GM18909 (cell line): Measurements from ENCODE around the gene PPP1R12A.
"Not testable (repeated sequence)": the region's sequence is repeated elsewhere in the genome, so short reads cannot be mapped to it uniquely, and the experiment has no call there.

Source experiments
- ATAC-seq: cut with Tn5 transposase; IDR thresholded peaks from one replicate; pipeline ENCODE4 v1.9.1; 2021; ENCODE audit warnings: mild to moderate bottlenecking; ENCODE audit not compliant: unreplicated experiment, poor library complexity

The PPP1R12A gene

DNA sequence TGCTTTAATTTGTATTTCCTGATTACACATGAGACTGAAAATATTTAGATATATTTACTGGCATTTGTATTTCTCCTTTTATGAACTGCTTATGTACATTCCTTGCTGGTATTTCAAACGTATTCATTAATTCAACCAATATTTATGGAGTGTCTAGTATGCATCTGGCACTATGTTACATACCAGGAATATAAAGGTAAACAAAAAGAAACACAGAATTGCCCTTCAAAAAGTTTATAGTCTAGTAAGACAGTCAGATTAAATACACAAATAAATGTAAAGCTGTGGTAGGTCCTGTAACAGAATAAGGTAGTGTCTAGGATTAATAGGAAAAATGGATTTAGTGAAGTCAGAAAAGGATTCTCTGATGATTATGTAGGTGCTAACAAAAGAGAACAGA is 87.5 kb downstream of the PPP1R12A start:
- ATAC-seq: no peak

DNA sequence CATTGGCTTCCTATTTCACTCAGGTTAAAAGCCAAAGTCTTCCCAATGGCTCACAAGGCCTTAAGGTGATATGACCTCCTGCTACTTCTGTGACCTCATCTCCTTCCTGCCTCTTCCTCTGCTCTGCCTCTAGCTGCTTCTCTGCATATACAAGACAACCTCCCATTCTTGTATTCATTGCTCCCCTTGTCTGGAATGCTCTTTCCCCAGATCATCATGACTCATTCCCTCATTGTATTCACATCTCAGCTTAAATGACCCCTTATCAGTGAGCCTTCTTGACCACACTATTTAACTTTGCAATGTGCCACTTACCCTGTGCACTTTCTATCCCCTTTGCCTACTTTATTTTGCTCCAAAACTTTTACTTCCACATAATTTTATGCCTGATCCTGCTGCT is 90.2 kb downstream of the PPP1R12A start:
- no peak for ATAC-seq

DNA sequence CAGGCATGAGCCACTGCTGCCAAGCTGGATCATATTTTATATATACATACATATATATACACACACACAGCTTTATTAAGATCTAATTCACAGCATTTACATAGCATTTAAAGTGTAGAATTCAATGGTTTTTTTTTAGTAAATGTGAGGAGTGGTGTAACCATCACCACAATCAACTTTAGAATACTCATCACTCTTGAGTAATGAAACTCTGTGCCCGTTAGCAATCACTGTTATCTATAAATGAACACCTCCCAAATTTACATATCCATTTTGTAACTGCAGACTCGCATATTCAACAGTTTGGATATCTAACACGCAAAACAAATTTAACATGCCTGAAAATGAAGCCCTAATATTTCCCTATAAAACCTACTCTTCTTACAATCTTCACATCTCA is 90.9 kb downstream of the PPP1R12A start:
- ATAC-seq: no peak

DNA sequence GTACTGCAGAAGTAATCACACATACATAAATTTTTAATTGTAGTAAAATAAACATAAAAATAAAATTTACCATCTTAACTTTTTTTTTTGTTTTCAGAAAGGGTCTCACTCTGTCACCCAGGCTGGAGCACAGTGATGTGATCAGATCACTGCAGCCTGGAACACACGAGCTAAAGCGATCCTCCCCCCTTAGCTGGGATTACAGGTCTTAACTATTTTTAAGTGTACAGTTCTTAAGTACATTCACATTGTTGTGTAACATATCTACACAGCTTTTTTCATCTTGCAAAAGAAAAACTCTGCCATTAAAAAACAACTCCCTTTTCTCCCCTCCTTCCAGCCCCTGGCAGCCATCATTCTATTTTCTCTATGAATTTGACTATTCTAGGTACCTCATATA is 92.3 kb downstream of the PPP1R12A start:
- ATAC-seq: no peak

DNA sequence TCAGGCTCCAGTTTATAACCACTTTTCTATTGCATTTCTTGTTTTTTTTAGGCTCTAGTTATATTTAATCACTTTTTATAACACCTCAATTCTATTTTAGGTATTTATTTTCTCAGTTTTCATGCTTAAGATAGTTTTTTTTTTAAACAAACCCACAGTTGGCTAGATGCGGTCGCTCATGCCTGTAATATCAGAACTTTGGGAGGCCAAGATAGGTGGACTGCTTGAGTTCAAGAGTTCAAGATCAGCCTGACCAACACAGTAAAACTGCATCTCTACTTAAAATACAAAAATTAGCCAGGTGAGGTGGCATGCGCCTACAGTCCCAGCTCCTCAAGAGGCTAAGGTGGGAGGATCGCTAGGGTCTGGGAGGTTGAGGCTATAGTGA is 93.0 kb downstream of the PPP1R12A start:
- ATAC-seq: no peak

DNA sequence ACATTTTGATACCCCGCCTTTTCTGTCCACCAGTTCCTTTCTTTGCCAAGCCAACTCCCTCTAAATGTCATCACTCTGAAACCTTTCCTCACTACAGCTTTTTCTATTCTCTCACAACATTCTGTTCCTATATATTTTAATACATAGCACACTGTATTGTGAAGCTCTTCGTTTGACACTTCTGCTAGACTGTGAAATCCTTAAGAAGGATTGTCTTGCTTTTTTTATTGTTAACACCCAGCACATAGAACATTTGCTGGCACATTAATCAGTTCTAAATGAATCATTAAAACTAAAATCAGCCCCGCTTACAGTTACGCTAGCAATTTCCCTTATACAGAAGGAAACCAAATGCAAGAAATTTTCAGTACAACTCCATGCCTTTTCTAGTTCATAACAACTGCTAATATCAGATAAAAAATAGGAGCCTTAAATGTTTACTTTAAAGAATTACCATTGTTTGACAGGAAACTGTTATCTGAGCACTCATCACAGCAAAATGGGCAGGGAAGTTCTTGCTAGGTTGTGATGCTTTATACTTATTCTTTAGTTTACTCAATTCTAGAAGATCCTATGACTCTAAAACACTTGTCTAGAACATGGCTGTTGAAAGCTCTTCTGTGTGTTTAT is 93.5 kb downstream of the PPP1R12A start:
- ATAC-seq: no peak

DNA sequence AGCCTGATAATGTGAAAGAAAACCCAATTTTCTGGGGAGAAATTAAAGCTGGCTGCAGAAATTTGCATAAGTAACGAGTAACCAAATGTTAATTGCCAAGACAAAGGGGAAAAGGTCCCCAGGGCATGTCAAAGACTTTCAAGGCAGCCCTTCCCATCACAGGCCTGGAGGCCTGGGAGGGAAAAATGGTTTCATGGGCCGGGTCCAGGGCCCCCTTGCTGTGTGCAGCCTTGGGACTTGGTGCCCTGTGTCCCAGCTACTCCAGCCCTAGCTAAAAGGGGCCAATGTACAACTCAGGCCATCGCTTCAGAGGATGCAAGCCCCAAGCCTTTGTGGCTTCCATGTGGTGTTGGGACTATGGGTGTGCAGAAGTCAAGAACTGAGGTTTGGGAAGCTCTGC is 96.5 kb downstream of the PPP1R12A start:
- ATAC-seq: no peak

DNA sequence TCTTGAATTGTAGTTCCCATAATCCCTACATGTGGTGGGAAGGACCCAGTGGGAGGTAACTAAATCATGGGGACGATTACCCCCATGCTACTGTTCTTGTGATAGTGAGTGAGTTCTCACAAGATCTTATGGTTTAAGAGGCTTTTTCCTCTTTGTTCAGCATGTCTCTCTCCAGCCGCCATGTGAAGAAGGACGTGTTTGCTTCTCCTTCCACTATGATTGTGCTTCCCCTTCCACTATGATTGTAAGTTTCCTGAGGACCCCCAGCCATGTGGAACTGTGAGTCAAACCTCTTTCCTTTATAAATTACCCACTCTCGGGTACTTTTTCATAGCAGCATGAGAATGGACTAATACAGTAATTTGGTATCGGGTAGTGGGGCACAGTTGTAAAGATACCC is 97.3 kb downstream of the PPP1R12A start:
- ATAC-seq: no peak

DNA sequence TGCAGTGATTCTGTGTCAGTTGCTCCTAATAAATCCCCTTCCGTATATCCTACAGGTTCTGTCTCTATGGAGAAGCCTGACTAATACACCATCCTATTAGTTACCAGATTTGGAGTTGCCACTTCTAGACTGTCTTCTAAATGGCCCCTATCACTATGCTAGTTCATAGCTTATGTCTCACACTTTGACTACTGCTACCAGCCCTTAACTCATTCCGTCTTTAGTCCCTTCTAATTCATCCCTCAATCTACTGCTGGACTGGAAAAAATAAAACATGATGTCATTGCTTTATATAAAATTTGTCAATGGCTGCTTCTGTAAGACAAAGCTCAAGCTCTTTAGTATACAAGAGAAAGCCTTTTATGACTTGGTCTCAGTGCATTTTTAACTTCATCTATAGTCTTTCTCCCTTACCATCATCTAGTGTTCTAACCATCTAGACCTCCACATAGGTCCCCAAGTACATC is 99.5 kb downstream of the PPP1R12A start:
- no peak for ATAC-seq

DNA sequence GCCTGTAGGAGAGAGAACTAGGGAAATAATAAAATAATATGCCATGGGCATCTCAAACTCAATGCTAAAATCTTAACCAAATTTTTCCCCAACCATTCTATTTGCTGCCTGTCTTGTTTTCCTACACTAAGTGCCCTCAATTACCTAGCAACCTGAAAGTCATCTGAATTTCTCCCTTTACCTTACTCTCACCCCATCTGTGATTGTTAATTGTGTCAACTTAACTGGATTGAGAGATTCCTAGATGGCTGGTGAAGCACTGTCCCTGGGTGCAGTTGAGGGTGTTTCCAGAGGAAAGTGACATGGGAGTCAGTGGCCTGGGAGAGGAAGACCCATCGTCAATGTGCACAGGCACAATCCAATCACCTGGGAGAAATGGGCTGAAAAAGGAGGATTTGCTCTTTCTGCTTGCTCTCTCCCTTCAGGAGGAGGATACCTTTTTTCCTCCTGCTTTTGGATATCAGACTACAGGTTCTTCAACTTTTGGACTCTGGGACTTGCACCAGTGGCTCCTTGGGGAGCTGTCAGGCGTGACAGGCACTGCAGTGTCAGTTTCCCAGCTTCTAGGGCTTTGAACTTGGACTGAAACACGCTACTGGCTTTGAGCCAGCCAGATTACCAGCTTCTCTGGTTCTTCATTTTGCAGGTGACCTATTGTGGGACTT is 100.1 kb downstream of the PPP1R12A start:
- ATAC-seq: no peak

DNA sequence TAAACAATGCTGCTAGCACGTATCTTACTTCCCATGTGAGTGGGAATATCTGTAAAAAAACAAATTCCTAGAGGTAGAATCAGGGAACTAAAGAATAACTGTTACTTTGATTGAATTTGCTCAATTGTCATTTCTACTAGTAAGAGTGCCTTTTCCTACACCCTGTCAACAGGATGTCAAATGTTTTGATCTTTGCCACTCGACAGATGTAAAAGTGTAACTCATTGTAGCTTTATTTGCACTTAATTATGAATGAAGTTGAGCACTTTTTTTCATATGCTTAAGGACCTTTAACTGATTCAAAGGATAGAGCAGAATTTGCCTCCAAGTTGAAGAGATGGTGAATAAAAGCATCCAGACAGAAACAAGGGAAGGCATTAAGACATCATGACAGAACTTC is 104.5 kb downstream of the PPP1R12A start:
- ATAC-seq: no peak

DNA sequence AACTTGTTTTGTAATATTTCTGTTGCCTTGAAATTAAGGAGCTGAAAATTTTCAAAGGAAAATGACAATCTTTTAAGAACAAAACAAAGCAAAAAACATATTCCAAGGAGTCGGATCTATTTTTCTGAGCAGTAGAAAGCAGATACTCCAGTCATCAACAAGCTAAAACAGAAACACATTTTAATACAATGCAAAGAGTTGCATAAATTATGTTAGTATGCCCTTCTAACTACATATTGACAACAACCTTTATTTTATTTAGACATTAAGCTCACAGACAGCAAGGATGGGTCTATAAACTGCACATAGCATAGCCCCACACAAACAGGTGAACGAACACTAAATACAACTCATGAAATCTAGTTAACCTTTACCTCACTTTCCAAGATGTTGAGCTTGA is 106.0 kb downstream of the PPP1R12A start:
- ATAC-seq: no peak

DNA sequence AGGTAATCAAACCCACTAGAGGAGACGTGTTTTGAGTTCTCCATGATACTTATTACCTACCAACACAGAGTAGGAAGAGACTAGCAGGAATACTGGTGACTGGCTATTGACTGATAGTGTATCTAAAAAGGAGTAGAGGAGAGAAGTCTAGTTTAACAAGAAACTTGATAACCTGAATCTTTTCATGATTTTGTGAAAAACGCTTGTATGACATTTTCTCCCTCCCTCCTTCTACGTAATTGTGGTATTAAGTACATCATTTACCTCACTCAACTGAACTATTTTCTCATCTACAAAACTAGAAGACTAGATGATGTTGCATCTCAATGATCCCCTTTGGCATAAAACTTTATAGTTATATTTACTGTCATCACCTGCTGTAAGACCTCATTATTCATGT is 107.4 kb downstream of the PPP1R12A start:
- ATAC-seq: no peak

DNA sequence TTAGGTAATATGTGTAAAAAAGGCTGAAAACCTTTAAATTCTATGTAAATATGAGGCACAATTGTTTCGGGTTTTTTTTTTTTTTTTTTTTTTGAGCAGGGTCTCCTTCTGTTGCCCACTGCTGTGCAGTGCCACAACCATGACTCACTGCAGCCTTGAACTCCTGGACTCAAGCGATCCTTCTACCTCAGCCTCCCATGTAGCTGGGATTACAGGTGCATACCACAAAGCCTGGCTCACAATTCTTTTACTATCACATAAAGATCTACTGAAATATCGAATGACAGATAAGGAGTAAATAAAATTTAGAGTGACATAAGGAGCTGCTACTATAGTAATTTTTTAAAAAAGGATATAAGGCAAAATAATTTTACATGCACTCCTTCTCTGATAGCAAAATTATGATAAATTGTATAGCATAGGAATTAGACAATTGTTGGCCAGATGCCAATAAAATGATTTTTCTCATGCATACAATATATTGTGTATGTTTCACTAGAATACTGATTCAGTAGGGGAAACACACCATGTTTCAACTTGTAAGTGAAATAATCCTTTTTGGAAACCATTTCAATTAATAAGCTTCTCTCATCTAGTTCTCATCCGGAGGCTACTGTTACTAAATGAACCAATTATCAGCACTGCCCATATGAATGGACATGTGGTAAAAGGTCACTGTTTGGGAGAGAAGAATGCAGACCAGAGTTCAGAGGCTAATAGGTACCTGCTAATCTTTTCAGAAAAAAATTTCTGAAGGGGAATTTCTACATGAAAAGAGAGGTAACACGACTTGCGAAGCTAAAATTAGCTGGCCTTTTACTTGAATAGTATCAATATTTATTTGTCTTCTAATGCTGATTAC is 108.4 kb downstream of the PPP1R12A start:
- ATAC-seq: no peak

DNA sequence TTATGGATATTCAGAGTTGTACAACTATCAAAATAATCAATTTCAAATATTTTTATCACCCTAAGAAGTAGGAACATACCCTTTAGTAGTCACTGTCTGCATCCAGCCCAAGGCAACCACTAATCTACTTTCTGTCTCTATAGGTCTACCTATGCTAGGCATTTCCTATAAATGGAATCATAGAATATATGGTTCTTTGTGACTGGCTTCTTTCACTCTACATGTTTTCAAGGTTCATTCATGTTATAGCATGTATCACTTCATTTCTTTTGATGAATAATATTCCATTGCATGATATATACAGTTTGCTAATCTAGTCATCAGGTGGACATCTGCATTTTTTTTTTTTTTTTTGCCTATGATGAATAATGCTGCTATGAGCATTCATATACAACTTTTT is 112.4 kb downstream of the PPP1R12A start:
- no peak for ATAC-seq

DNA sequence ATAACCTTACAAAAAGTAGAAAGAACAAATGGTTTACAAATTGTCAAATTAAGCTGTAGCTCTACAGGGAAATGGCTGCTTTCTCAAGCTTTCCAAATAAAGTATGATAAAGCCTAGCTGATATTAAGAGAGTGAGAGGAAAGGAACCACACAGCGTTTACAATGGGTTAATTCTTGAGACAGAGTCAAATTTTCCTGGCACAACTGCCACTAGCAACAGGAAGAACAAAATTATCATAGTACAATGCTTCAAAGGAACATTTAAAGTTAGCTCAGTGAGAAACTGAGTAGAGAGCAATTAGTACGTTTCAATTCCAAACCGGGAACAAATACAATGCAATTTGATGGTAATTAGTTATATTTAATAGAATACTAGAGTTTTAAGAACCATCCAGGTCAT is 116.0 kb downstream of the PPP1R12A start:
- ATAC-seq: no peak

DNA sequence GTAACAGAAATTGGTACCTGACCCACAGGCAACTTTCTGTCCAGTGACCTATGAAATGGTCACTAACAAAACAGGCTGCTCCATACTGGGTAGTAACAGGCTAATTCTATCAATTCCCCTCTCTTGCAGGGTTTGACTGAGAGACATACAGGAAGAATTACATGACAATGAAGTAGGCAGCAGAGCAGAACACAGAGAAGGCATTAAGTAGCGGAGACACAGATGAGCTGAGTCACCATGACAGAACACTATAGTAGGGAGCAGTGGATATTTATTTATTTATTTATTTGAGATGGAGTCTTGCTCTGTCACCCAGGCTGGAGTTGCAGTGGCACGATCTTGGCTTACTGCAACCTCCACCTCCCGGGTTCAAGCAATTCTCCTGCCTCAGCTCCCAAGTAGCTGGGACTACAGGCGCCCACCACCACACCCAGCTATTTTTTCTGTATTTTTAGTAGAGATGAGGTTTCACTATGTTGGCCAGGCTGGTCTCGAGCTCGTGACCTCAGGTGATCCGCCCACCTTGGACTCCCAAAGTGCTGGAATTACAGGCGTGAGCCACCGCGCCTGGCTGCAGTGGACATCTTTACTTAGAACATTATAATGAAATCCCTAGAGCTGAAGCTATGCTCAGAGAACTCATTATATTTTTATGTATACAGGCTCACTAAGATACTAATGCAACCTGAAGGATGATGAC is 150.4 kb downstream of the PPP1R12A start:
- ATAC-seq: not testable (repeated sequence)

DNA sequence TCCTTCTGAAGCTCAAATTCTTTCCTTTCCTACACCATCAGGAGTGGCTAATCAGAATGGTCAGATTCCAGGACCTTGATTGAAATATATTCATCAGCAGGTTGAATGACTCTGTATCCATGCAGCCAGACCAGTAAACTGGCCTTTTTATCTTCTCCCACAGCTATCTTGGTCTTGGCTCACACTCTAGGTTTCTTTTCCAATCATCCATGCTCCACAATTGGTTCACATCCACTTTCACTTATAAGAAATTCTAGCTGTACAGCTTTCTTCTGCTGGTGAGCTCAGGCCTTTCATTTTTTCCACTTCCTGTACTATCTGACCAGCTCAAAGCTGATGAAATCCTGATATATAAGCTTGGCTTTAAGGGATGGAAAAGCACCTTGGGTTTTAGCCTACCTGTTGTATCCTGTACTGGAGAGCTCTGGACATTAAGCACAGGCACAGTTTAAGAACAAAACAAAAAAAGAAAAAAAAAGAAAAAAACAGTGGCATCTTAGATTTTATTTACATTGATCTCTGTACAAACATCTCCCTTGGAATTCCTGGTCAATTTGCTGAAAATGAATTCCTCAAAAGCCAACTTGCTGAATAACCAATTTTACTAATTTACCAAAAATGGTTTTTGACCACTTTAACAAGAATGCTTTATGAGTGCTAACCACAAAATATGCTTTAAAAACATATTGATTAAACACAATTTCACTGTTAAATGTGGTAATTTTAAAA is 152.6 kb downstream of the PPP1R12A start:
- no peak for ATAC-seq

DNA sequence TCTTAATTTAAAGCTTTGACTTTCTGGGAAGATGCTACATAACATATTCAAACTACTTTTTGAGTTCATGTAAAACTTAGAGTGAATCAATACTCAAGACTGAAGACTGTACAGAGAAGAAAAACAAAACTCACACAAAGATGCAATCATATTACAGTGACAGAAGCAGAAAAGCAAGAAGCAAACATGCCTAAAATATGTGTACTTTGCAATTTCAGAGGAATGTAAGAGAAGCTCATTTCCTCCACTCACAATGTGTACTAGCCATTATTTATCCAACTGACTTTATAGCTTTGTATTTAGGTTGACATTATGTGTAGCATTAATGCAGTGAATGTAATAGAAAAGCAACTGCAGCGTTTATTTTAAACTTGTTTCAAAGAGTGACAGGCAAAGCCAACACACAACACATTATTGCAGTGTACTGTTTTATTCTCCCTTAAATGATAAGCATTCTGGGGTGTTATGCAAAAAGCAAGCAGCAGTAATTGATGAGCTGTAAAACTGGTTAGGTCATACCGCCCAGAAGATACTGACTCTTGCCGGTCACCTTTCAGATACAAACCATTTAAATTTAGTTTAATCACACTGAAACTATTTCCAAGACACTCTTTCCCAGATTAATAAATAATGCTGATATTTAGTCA is 156.0 kb downstream of the PPP1R12A start:
- ATAC-seq: no peak

DNA sequence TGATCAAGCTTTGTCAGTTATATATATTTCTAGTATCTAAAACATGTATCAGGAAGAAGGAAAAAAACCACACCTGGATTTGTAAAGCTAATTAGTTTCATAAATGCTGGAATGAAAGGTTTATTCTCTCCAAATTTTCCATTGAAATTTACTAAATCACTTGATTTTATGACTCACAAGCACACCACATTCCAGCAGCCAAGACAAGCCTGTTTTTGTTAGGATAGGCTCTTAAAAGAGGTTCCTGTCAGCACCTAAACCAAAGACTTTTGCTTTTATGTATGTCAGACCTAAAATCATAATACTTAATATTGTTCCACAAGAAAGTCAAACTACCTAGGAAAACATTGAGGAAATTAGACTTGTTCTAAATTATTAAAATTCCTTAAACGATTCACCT is 158.8 kb downstream of the PPP1R12A start:
- no peak for ATAC-seq
